Panc1 (cell line): ENCODE results near the gene SMAD9. TPM values are rescaled to one million over a fixed set of nuclear protein-coding genes. Genes with fewer than 3 reads are reported as not detected.

Experiments used
- ATAC-seq: fragments of 200-7000 bp; cut with Tn5 transposase; 2 replicates; pipeline ENCODE4 v1.9.1; 2020; ENCODE audit warnings: mild to moderate bottlenecking, moderate library complexity
- BruUV-seq: library from RNA; stranded (reverse); fragments of 400-500 nt; replicated peaks from 2 replicates; lab custom pipeline; 2021; lab: Mats Ljungman, UMichigan
- CTCF ChIA-PET: fragments of 300-600 bp; sonication (Branson Sonifier 250); formaldehyde crosslinking; loops from one replicate; lab custom pipeline; 2022; ENCODE audit warnings: antibody characterized with exemption; lab: Charles Lee
- POLR2A ChIA-PET: fragments of 300-600 bp; sonication (Branson Sonifier 250); formaldehyde crosslinking; loops from one replicate; lab custom pipeline; 2022; ENCODE audit warnings: antibody characterized with exemption; lab: Charles Lee
- DNase-seq: peaks from one replicate; pipeline ENCODE4 v3.0.0-alpha.2; 2010; ENCODE audit warnings: low read depth, low spot score
- H3K27ac ChIP-seq: 2 replicates; pipeline ENCODE4 v1.5.1; 2011; ENCODE audit warnings: mild to moderate bottlenecking, low read length, inconsistent platforms
- H3K27me3 ChIP-seq: fragments of 200-500 bp; sonication (Bioruptor generic); 2 replicates; pipeline ENCODE4 v1.6.0; 2014; ENCODE audit warnings: low read length, inconsistent platforms; ENCODE audit not compliant: control insufficient read depth, insufficient read depth
- H3K36me3 ChIP-seq: fragments of 200-500 bp; sonication (Bioruptor generic); 2 replicates; pipeline ENCODE4 v1.5.1; 2014; ENCODE audit warnings: inconsistent platforms, mild to moderate bottlenecking, low read length, moderate library complexity; ENCODE audit not compliant: control insufficient read depth, insufficient read depth
- H3K4me1 ChIP-seq: 2 replicates; pipeline ENCODE4 v1.5.1; 2011; ENCODE audit warnings: inconsistent platforms, mild to moderate bottlenecking, low read length, moderate library complexity; ENCODE audit not compliant: control insufficient read depth, insufficient read depth
- H3K4me3 ChIP-seq, 2 experiments: 2 replicates each; pipeline ENCODE4 v1.5.1; 2011 to 2012; ENCODE audit warnings: low read depth in 2 of 2, low read length in 2 of 2, mild to moderate bottlenecking in 2 of 2, inconsistent platforms in 1 of 2, moderate library complexity in 1 of 2
- H3K9me3 ChIP-seq: fragments of 200-500 bp; sonication (Bioruptor generic); 2 replicates; pipeline ENCODE4 v1.5.1; 2014; ENCODE audit warnings: low read depth, mild to moderate bottlenecking, inconsistent platforms, low read length, moderate library complexity; ENCODE audit not compliant: control insufficient read depth, insufficient read depth
- CTCF ChIP-seq: fragments of 450-650 bp; IDR thresholded peaks from 2 replicates; pipeline ENCODE4 v1.5.1; 2017; ENCODE audit warnings: mild to moderate bottlenecking
- POLR2AphosphoS5 ChIP-seq: IDR thresholded peaks from 2 replicates; pipeline ENCODE4 v1.6.1; 2012; ENCODE audit warnings: mild to moderate bottlenecking, low read depth, low read length, moderate library complexity
- REST ChIP-seq, 2 experiments: IDR thresholded peaks; 2 replicates each; pipeline ENCODE4 v1.6.1; 2011 to 2012; ENCODE audit warnings: low read depth in 2 of 2, control low read depth in 1 of 2, low read length in 1 of 2, mild to moderate bottlenecking in 1 of 2, moderate library complexity in 1 of 2; ENCODE audit not compliant: insufficient read depth in 1 of 2
- SIN3A ChIP-seq: IDR thresholded peaks from 2 replicates; pipeline ENCODE4 v1.6.1; 2012; ENCODE audit warnings: low read depth, mild to moderate bottlenecking, low read length, moderate library complexity, borderline replicate concordance; ENCODE audit not compliant: insufficient read depth
- TCF7L2 ChIP-seq: IDR thresholded peaks from 2 replicates; pipeline ENCODE4 v1.6.1; 2011; ENCODE audit warnings: mild to moderate bottlenecking, low read depth, low read length, inconsistent platforms
- in situ Hi-C: cut with HindIII; loops from 2 replicates; pipeline ENCODE4 v1.10.0; 2016; ENCODE audit warnings: low sequenced_read_pairs, low pct_unique_long_range_greater_than_20kb
- intact Hi-C: fragments of 100-400 bp; cut with micrococcal nuclease; formaldehyde crosslinking; loops from one replicate; pipeline ENCODE4 v1.10.0; 2022; ENCODE audit not compliant: unreplicated experiment
- total RNA-seq: library from RNA; stranded (reverse); gene quantifications from one replicate; pipeline ENCODE4 v1.2.1, GENCODE V29; 2021; ENCODE audit not compliant: unreplicated experiment

SMAD9 gene
- total RNA-seq, 1 experiment from 2014 or later = 2.4 TPM

GRCh38 chr13:36950330-36950729, 30.3 kb upstream of the SMAD9 start:
- ATAC-seq = no peak
- TF ChIP-seq SIN3A (no peak), CTCF (no peak), POLR2AphosphoS5 (no peak)
- Histone ChIP-seq H3K4me1 (no peaks in the 10 kb centered on the region), H3K4me3 (no peak overlapping the region), H3K27ac (no peak overlapping the region), H3K27me3 (no peaks in the 10 kb centered on the region), H3K36me3 (no peaks in the 10 kb centered on the region; the same call in 1 of the 2 replicates), H3K9me3 (no peaks in the 10 kb centered on the region)
- BruUV-seq = no TSS peak
- intact Hi-C loops = no loop called here
- in situ Hi-C loops = no loop called here
- ChIA-PET POLR2A (no interaction called here), CTCF (no interaction called here)
- no peak for DNase-seq

- Histone ChIP-seq H3K4me3 (no peak overlapping the region), H3K9me3 (no peaks in the 10 kb centered on the region), H3K27ac (no peak overlapping the region), H3K36me3 (no peaks in the 10 kb centered on the region; the same call in 1 of the 2 replicates), H3K4me1 (no peaks in the 10 kb centered on the region), H3K27me3 (no peaks in the 10 kb centered on the region)
- BruUV-seq = no TSS peak
- TF ChIP-seq POLR2AphosphoS5 (no peak), TCF7L2 (no peak), REST (IDR thresholded peaks at IDR 0.05; ENCODE audit: insufficient read depth in 1 of 2, low read depth in 2 of 2, low read length in 1 of 2) (no peak), SIN3A (no peak), CTCF (no peak)
- DNase-seq (no peak), ATAC-seq (no peak)
- intact Hi-C loops (no loop called here), in situ Hi-C loops (no loop called here)
- POLR2A ChIA-PET = interaction anchor here (0.7 kb wide), 1 partner anchor 38 kb away, joined by 3 read pairs; no protein-coding TSS in a partner anchor
- CTCF ChIA-PET = no interaction called here
Observed at GRCh38 chr13:36945078-36945477, 25.0 kb upstream of the SMAD9 start.
